NCI-H524 (cell line): ENCODE measurements around the gene COPS9.

ENCODE experiments used
- DNase-seq, 2 experiments: peaks; one replicate each; lab custom pipeline; 2025; lab: John Stamatoyannopoulos, UW

The COPS9 gene

DNA sequence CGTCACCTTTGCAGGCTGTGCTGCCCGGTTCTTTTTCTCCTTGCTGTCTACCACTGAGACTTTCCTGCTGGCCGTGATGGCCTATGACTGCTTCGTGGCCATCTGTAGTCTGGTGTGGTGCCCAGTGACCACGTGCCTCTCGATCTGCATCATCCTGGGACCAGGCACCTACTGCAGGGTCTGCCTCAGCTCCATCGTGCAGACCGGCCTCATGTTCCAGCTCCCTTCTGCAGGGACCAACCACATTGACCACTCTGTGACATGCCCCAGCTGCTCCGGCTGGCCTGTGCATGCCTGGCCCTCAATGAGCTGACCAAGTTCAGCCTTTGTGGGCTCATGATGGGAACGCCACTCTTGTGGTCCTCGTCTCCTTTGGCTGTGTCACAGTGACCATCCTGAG is 26.7 kb downstream of the COPS9 start:
- DNase-seq = no peak

DNA sequence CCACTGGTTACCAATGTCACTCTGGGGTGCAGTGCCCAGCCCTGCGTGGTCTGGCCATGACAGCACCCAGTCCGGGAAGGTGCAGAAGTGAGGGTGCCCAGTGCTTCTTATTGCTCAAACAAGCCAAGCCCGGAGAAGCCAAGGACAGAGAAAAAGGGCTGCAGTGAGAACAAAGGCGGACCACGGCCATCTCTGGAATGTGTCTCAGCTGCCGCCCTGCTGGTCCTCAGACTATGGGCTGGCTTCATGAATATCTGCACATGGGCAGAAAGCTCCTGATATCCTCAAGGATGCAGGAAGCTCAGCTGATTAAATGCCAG is 28.7 kb downstream of the COPS9 start:
- DNase-seq = no peak

GRCh38 chr2:240106765-240107476 is 29.2 kb downstream of the COPS9 start:
- DNase-seq = no peak

- no peak for DNase-seq
These were observed 30.1 kb downstream of the COPS9 start for GRCh38 chr2:240105982-240106381.

- no peak for DNase-seq
These were observed 33.0 kb downstream of the COPS9 start for GRCh38 chr2:240103136-240103535.

GRCh38 chr2:240098349-240098748 is 37.8 kb downstream of the COPS9 start:
- no peak for DNase-seq

GRCh38 chr2:240095556-240096523 is 40.3 kb downstream of the COPS9 start:
- peak; percentile 12 to 70 for DNase-seq

DNA sequence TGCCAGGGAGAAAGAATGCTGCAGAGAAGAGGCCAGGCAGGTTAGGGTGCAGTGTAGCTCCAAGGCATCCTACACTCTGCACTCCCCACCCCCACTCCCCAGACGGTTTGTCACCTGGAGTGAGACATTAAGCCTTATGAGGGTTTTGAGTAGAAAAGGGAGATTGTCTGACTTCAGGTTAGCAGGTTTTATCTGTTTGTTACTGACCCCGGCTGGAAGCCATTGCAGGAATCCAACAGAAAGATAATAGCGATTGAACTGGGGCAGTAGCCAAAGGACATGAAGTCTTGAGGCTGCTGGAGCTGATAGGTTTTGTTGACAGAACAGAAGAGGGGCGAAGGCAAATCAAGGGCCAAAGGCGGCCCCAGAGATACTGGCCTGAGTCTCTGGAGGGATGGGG is 46.8 kb downstream of the COPS9 start:
- no peak for DNase-seq

- DNase-seq = no peak
These were observed 49.5 kb downstream of the COPS9 start for GRCh38 chr2:240086563-240086962.
